Measurements from ENCODE around the gene ADISSP.

DNA sequence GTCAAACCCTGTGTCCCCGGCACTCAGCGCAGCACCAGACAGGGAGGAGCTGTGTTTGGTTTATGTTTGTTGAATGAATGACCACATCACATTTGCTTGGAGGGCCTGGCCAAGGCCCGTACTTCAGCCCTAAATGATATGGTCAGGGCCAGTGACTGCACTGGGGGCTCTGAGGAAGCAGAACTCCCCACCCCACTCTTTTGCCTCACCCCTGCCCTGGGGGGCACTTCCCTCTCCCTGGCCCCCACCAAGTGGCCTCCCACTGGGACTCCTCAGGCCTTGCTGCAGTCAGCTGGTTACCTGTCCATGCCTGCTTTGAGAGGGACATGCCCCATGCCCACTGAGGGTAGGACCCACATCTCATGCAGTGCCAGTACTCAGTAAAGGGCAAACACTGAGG, 2.9 kb downstream of the ADISSP start:
- TF ChIP-seq, protein P1, sequence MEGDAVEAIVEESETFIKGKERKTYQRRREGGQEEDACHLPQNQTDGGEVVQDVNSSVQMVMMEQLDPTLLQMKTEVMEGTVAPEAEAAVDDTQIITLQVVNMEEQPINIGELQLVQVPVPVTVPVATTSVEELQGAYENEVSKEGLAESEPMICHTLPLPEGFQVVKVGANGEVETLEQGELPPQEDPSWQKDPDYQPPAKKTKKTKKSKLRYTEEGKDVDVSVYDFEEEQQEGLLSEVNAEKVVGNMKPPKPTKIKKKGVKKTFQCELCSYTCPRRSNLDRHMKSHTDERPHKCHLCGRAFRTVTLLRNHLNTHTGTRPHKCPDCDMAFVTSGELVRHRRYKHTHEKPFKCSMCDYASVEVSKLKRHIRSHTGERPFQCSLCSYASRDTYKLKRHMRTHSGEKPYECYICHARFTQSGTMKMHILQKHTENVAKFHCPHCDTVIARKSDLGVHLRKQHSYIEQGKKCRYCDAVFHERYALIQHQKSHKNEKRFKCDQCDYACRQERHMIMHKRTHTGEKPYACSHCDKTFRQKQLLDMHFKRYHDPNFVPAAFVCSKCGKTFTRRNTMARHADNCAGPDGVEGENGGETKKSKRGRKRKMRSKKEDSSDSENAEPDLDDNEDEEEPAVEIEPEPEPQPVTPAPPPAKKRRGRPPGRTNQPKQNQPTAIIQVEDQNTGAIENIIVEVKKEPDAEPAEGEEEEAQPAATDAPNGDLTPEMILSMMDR (IDR thresholded peaks at IDR 0.05), result no peak
- TF ChIP-seq EP300 (IDR thresholded peaks at IDR 0.05), result no peak

Data from gastroesophageal sphincter (tissue), 3 donors.